ENCODE measurements around the gene C6orf163. TPM values are rescaled to one million over a fixed set of nuclear protein-coding genes. Genes with fewer than 3 reads are reported as not detected.

C6orf163 gene
- polyA plus RNA-seq, 1 donor = 3.1 TPM

DNA sequence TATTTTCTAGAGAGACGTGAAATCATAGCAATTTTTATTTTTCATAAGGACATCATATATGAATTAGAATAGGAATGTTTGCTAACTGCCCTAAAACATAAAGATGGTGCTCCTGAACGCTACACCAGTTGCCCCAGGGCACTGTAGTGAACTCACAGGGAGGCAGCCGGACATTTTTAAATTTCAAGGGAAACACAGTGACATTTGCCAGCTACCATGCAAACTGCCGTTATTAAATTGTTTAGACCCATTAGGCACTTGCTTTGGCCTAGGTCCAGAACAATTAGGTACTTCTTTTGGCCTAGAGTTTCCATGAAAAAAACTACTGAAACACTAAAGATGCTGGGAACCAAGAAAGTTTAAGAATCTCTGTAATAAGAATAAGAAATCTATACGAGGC, 38.2 kb downstream of the C6orf163 start:
- H3K36me3 ChIP-seq (ENCODE audit: control insufficient read depth, insufficient read depth, low read length) = no peaks in the 10 kb centered on the region
- no peak overlapping the region for H3K27ac ChIP-seq (ENCODE audit: low read length)
- DNase-seq = no peak
- no peaks in the 10 kb centered on the region for H3K4me1 ChIP-seq (ENCODE audit: control insufficient read depth, insufficient read depth, low read length)
- H3K9me3 ChIP-seq (ENCODE audit: control insufficient read depth, low read depth, low read length) = no peaks in the 10 kb centered on the region
- no peaks in the 10 kb centered on the region for H3K27me3 ChIP-seq (ENCODE audit: control insufficient read depth, insufficient read depth, low read length)
- no peak overlapping the region for H3K4me3 ChIP-seq (ENCODE audit: low read length)
- 100% methylated on average over 1 of the region's 5 CpGs for WGBS (ENCODE audit: insufficient coverage, low lambda C conversion rate)

- H3K4me3 ChIP-seq (ENCODE audit: low read length) = no peak overlapping the region
- no peak for DNase-seq
- no peaks in the 10 kb centered on the region for H3K9me3 ChIP-seq (ENCODE audit: control insufficient read depth, low read depth, low read length)
- H3K27ac ChIP-seq (ENCODE audit: low read length) = no peak overlapping the region
- WGBS (ENCODE audit: insufficient coverage, low lambda C conversion rate) = no CpG with 5 or more reads among the region's 1 CpG
- H3K27me3 ChIP-seq (ENCODE audit: control insufficient read depth, insufficient read depth, low read length) = no peaks in the 10 kb centered on the region
- H3K36me3 ChIP-seq (ENCODE audit: control insufficient read depth, insufficient read depth, low read length) = no peaks in the 10 kb centered on the region
- no peaks in the 10 kb centered on the region for H3K4me1 ChIP-seq (ENCODE audit: control insufficient read depth, insufficient read depth, low read length)
Measured at GRCh38 chr6:87384038-87384437, 39.4 kb downstream of the C6orf163 start.

GRCh38 chr6:87384449-87384848, 39.8 kb downstream of the C6orf163 start:
- Histone ChIP-seq H3K4me1 (ENCODE audit: control insufficient read depth, insufficient read depth, low read length) (no peaks in the 10 kb centered on the region), H3K27me3 (ENCODE audit: control insufficient read depth, insufficient read depth, low read length) (no peaks in the 10 kb centered on the region), H3K4me3 (ENCODE audit: low read length) (no peak overlapping the region), H3K9me3 (ENCODE audit: control insufficient read depth, low read depth, low read length) (no peaks in the 10 kb centered on the region), H3K36me3 (ENCODE audit: control insufficient read depth, insufficient read depth, low read length) (no peaks in the 10 kb centered on the region), H3K27ac (ENCODE audit: low read length) (no peak overlapping the region)
- no CpG with 5 or more reads among the region's 3 CpGs for WGBS (ENCODE audit: insufficient coverage, low lambda C conversion rate)
- DNase-seq = no peak

DNA sequence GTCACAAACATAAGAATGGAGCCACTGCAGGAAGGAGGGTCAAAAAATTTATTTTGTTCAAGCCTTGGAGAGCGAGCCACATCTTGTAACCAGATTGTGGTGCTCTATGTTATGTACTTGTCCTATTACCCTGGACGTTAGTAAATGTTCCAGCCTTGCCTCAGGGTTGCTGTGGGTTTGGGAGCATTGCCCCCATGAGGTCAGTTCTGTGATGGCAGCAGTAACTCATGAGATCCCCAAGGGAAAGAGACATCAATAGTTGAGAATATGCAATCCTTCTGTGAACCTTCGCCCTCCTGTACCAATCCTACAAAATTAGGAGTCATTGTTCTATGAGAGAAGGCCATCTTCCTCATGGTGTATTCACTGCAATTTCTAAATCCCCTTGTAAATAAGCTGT, 46.7 kb downstream of the C6orf163 start:
- no peak overlapping the region for H3K27ac ChIP-seq (ENCODE audit: low read length)
- no peak overlapping the region for H3K4me3 ChIP-seq (ENCODE audit: low read length)
- H3K4me1 ChIP-seq (ENCODE audit: control insufficient read depth, insufficient read depth, low read length) = no peaks in the 10 kb centered on the region
- WGBS (ENCODE audit: insufficient coverage, low lambda C conversion rate) = no CpG with 5 or more reads among the region's 3 CpGs
- no peaks in the 10 kb centered on the region for H3K36me3 ChIP-seq (ENCODE audit: control insufficient read depth, insufficient read depth, low read length)
- H3K9me3 ChIP-seq (ENCODE audit: control insufficient read depth, low read depth, low read length) = no peaks in the 10 kb centered on the region
- DNase-seq = peak; percentile 30 to 37
- no peaks in the 10 kb centered on the region for H3K27me3 ChIP-seq (ENCODE audit: control insufficient read depth, insufficient read depth, low read length)

DNA sequence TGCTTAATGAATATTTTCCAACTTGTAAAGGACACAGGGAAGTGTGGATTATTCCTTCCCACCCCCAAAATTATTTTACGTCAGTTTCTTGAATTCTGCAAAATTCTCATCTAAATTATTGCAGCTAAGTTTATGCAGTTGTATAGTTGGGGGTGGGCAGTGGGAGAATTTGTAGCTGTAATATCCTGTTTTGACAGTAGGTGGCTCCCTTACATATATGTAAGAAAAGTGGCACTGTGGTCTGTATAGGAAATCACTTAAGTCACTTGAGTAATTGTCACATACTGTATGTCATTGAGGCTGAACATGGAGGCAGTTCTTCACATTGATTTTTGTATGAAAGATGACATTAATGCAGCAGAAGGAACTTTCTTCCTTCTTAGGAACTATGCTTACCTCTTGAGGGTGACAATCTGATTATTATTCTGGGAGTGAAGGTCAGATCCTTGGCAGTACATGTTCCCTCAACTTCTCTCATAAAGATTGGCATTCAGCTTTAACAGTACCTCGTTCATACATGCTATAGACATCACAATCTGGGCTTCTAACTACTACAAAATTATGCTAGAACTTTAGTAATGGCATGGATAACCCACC, 48.5 kb downstream of the C6orf163 start:
- Histone ChIP-seq H3K36me3 (ENCODE audit: control insufficient read depth, insufficient read depth, low read length) (no peaks in the 10 kb centered on the region), H3K4me1 (ENCODE audit: control insufficient read depth, insufficient read depth, low read length) (no peaks in the 10 kb centered on the region), H3K4me3 (ENCODE audit: low read length) (no peak overlapping the region), H3K27me3 (ENCODE audit: control insufficient read depth, insufficient read depth, low read length) (no peaks in the 10 kb centered on the region), H3K9me3 (ENCODE audit: control insufficient read depth, low read depth, low read length) (no peaks in the 10 kb centered on the region), H3K27ac (ENCODE audit: low read length) (no peak overlapping the region)
- 0% methylated on average over 1 of the region's 2 CpGs for WGBS (ENCODE audit: insufficient coverage, low lambda C conversion rate)
- peak; percentile 45 to 53 for DNase-seq

DNA sequence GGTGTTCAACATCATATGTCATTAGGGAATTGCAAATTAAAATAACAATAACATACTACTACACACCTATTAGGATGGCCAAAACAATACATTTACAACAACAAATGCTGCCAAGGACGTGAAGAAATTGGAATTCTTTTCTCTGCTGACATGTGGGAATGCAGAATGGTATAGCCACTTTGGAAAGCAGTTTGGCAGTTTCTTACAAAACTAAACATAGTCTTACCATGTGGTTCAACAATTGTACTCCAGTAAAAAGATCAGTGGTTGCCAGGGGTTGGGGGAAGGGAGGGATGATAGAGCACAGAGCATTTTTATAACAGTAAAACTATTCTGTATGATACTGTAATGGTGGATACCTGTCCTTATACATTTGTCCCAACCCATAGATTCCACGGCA, 50.8 kb downstream of the C6orf163 start:
- no peaks in the 10 kb centered on the region for H3K4me1 ChIP-seq (ENCODE audit: control insufficient read depth, insufficient read depth, low read length)
- WGBS (ENCODE audit: insufficient coverage, low lambda C conversion rate) = no CpG with 5 or more reads among the region's 2 CpGs
- H3K9me3 ChIP-seq (ENCODE audit: control insufficient read depth, low read depth, low read length) = no peaks in the 10 kb centered on the region
- H3K36me3 ChIP-seq (ENCODE audit: control insufficient read depth, insufficient read depth, low read length) = no peaks in the 10 kb centered on the region
- no peaks in the 10 kb centered on the region for H3K27me3 ChIP-seq (ENCODE audit: control insufficient read depth, insufficient read depth, low read length)
- no peak overlapping the region for H3K4me3 ChIP-seq (ENCODE audit: low read length)
- no peak overlapping the region for H3K27ac ChIP-seq (ENCODE audit: low read length)
- no peak for DNase-seq

- Histone ChIP-seq H3K4me3 (ENCODE audit: low read length) (no peak overlapping the region), H3K27ac (ENCODE audit: low read length) (no peak overlapping the region), H3K9me3 (ENCODE audit: control insufficient read depth, low read depth, low read length) (no peaks in the 10 kb centered on the region), H3K27me3 (ENCODE audit: control insufficient read depth, insufficient read depth, low read length) (no peaks in the 10 kb centered on the region), H3K36me3 (ENCODE audit: control insufficient read depth, insufficient read depth, low read length) (no peaks in the 10 kb centered on the region), H3K4me1 (ENCODE audit: control insufficient read depth, insufficient read depth, low read length) (no peaks in the 10 kb centered on the region)
- WGBS (ENCODE audit: insufficient coverage, low lambda C conversion rate) = 100% methylated on average over 3 of the region's 10 CpGs
- no peak for DNase-seq
Measured at GRCh38 chr6:87396595-87397392, 52.2 kb downstream of the C6orf163 start.

- Histone ChIP-seq H3K9me3 (ENCODE audit: control insufficient read depth, low read depth, low read length) (no peaks in the 10 kb centered on the region), H3K4me3 (ENCODE audit: low read length) (no peak overlapping the region), H3K27ac (ENCODE audit: low read length) (no peak overlapping the region), H3K27me3 (ENCODE audit: control insufficient read depth, insufficient read depth, low read length) (no peaks in the 10 kb centered on the region), H3K4me1 (ENCODE audit: control insufficient read depth, insufficient read depth, low read length) (no peaks in the 10 kb centered on the region), H3K36me3 (ENCODE audit: control insufficient read depth, insufficient read depth, low read length) (no peaks in the 10 kb centered on the region)
- WGBS (ENCODE audit: insufficient coverage, low lambda C conversion rate) = no CpG with 5 or more reads among the region's 1 CpG
- DNase-seq = no peak
Measured at GRCh38 chr6:87397656-87398055, 53.0 kb downstream of the C6orf163 start.

DNA sequence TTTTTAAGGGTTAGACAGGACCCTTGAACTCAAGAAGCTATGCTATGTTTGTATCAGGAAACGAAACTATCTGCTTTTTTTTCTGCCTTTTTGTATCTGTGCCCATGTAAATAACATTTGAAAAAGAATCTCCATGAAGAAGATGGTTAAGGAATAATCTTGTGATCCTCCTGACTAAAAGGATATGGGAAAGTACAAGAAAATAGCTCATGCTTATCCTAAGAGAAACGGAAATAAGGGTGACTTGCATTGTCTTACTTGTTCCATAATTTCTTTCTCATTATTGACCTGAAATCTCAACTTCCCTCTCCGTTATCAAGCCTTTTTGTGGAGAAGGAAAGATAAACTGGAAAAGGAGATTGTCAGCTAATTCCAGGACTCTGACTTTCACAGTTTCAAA, 57.2 kb downstream of the C6orf163 start:
- DNase-seq = no peak
- Histone ChIP-seq H3K27ac (ENCODE audit: low read length) (no peak overlapping the region), H3K36me3 (ENCODE audit: control insufficient read depth, insufficient read depth, low read length) (no peaks in the 10 kb centered on the region), H3K4me3 (ENCODE audit: low read length) (no peak overlapping the region), H3K27me3 (ENCODE audit: control insufficient read depth, insufficient read depth, low read length) (no peaks in the 10 kb centered on the region), H3K4me1 (ENCODE audit: control insufficient read depth, insufficient read depth, low read length) (no peaks in the 10 kb centered on the region), H3K9me3 (ENCODE audit: control insufficient read depth, low read depth, low read length) (no peaks in the 10 kb centered on the region)
- 62% methylated on average over 2 of the region's 3 CpGs for WGBS (ENCODE audit: insufficient coverage, low lambda C conversion rate)

- DNase-seq = peak in 1 of 2 donors; percentile 44
- H3K27ac ChIP-seq (ENCODE audit: low read length) = peak overlapping the region; percentile 82
- WGBS (ENCODE audit: insufficient coverage, low lambda C conversion rate) = 4% methylated on average over 5 of the region's 10 CpGs
- H3K9me3 ChIP-seq (ENCODE audit: control insufficient read depth, low read depth, low read length) = peaks cover 3% of the 10 kb centered on the region
- H3K27me3 ChIP-seq (ENCODE audit: control insufficient read depth, insufficient read depth, low read length) = peaks cover 3% of the 10 kb centered on the region
- H3K4me1 ChIP-seq (ENCODE audit: control insufficient read depth, insufficient read depth, low read length) = peaks cover 3% of the 10 kb centered on the region
- H3K4me3 ChIP-seq (ENCODE audit: low read length) = peak overlapping the region; percentile 94
- no peaks in the 10 kb centered on the region for H3K36me3 ChIP-seq (ENCODE audit: control insufficient read depth, insufficient read depth, low read length)
Measured at GRCh38 chr6:87407561-87407900, 62.9 kb downstream of the C6orf163 start.

Measured in large intestine (tissue), 3 donors.